B cell (primary cell): ENCODE data around the gene SERGEF. TPM values are rescaled to one million over a fixed set of nuclear protein-coding genes. Genes with fewer than 3 reads are reported as not detected.

Experiments used
- ATAC-seq: fragments of 200-7000 bp; cut with Tn5 transposase; one replicate; pipeline ENCODE4 v1.10.0; 2021; ENCODE audit warnings: low read depth, mild to moderate bottlenecking, moderate number of reproducible peaks, moderate library complexity
- CTCF ChIA-PET: fragments of 350-600 bp; sonication (Branson Sonifier 250); formaldehyde crosslinking; loops from one replicate; lab custom pipeline; 2021; ENCODE audit warnings: antibody characterized with exemption, inconsistent platforms; lab: Charles Lee
- POLR2A ChIA-PET: fragments of 350-600 bp; sonication (Branson Sonifier 250); formaldehyde crosslinking; loops from one replicate; lab custom pipeline; 2021; ENCODE audit warnings: antibody characterized with exemption; lab: Charles Lee
- DNase-seq: peaks from one replicate; pipeline ENCODE4 v3.0.0; 2013
- H2AFZ ChIP-seq: 2 replicates; pipeline ENCODE4 v1.6.1; 2012; ENCODE audit warnings: mild to moderate bottlenecking, low read depth, low read length; ENCODE audit not compliant: insufficient read depth, poor library complexity, severe bottlenecking
- H3K27ac ChIP-seq, 2 donors: 1 replicate in 1 of 2; 2 replicates in 1 of 2; pipeline ENCODE4 v1.5.1; 2012 to 2013; ENCODE audit warnings: low read length in 2 of 2, mild to moderate bottlenecking in 2 of 2, moderate library complexity in 1 of 2
- H3K27me3 ChIP-seq, 4 experiments: fragments of 200-600 bp in 1 of 4; sonication (generic) in 1 of 4; replicated peaks in 1 of 4; 1 replicate in 2 of 4; 2 replicates in 2 of 4; pipeline versions ENCODE4 v1.6.1 to v1.7.0; 2013 to 2016; ENCODE audit warnings: low read length in 3 of 4, mild to moderate bottlenecking in 2 of 4, mixed read lengths in 1 of 4, moderate library complexity in 1 of 4; ENCODE audit not compliant: insufficient read depth in 4 of 4, control insufficient read depth in 3 of 4; ENCODE audit errors: control extremely low read depth in 1 of 4
- H3K36me3 ChIP-seq, 2 experiments: replicated peaks in 1 of 2; 1 replicate in 1 of 2; 2 replicates in 1 of 2; pipeline versions ENCODE4 v1.6.1 to v1.7.1; 2013; ENCODE audit warnings: low read length in 1 of 2; ENCODE audit not compliant: insufficient read depth in 2 of 2, control insufficient read depth in 1 of 2; ENCODE audit errors: control extremely low read depth in 1 of 2, extremely low read depth in 1 of 2
- H3K4me1 ChIP-seq, 2 donors: fragments of 200-600 bp in 1 of 2; sonication (generic) in 1 of 2; 1 replicate in 1 of 2; 2 replicates in 1 of 2; pipeline versions ENCODE4 v1.5.1 to v1.6.1; 2013 to 2017; ENCODE audit warnings: low read length in 2 of 2; ENCODE audit not compliant: control insufficient read depth in 2 of 2, insufficient read depth in 2 of 2
- H3K4me2 ChIP-seq: replicated peaks from 2 replicates; pipeline ENCODE3; 2012; ENCODE audit warnings: mild to moderate bottlenecking, low read depth, low read length; ENCODE audit not compliant: poor library complexity, severe bottlenecking
- H3K4me3 ChIP-seq, 5 experiments: fragments of 200-600 bp in 1 of 5; sonication (generic) in 1 of 5; 1 replicate in 3 of 5; 2 replicates in 2 of 5; pipeline versions ENCODE4 v1.5.1 to v1.7.0; 2011 to 2016; ENCODE audit warnings: low read length in 4 of 5, mild to moderate bottlenecking in 4 of 5, low read depth in 2 of 5, control low read depth in 1 of 5, moderate library complexity in 1 of 5; ENCODE audit not compliant: insufficient read depth in 1 of 5; ENCODE audit errors: control extremely low read depth in 1 of 5, extremely low read depth in 1 of 5
- H3K79me2 ChIP-seq: fragments of 200-600 bp; sonication (generic); one replicate; pipeline ENCODE4 v1.6.0; 2016; ENCODE audit warnings: low read length; ENCODE audit not compliant: control insufficient read depth, insufficient read depth
- H3K9ac ChIP-seq: fragments of 200-600 bp; sonication (generic); 2 replicates; pipeline ENCODE4 v1.6.1; 2017; ENCODE audit warnings: mild to moderate bottlenecking, low read length, moderate library complexity
- H3K9me3 ChIP-seq, 3 donors: one replicate each; pipeline versions ENCODE4 v1.6.1 to v1.7.1; 2013; ENCODE audit warnings: low read length in 2 of 3; ENCODE audit not compliant: control insufficient read depth in 2 of 3, insufficient read depth in 1 of 3; ENCODE audit errors: control extremely low read depth in 1 of 3
- H4K20me1 ChIP-seq: 2 replicates; pipeline ENCODE4 v1.6.0; 2012; ENCODE audit warnings: mild to moderate bottlenecking, low read length; ENCODE audit not compliant: insufficient read depth, control insufficient read depth, poor library complexity, severe bottlenecking
- H3K27ac Mint-ChIP-seq: one replicate; pipeline ENCODE4 v1.8.0; 2021; ENCODE audit warnings: mixed read lengths
- H3K27me3 Mint-ChIP-seq: one replicate; pipeline ENCODE4 v1.8.0; 2021; ENCODE audit warnings: mixed read lengths
- H3K4me1 Mint-ChIP-seq: one replicate; pipeline ENCODE4 v1.8.0; 2021; ENCODE audit warnings: mixed read lengths
- H3K4me3 Mint-ChIP-seq: one replicate; pipeline ENCODE4 v1.8.0; 2021; ENCODE audit warnings: mixed read lengths
- H3K9me3 Mint-ChIP-seq: one replicate; pipeline ENCODE4 v1.8.0; 2022; ENCODE audit warnings: mixed read lengths; ENCODE audit not compliant: insufficient read depth
- CTCF ChIP-seq: fragments of 200-600 bp; IDR thresholded peaks from one replicate; pipeline ENCODE4 v1.8.0; 2022; ENCODE audit warnings: antibody characterized with exemption, mild to moderate bottlenecking
- EZH2 ChIP-seq: IDR thresholded peaks from 2 replicates; pipeline ENCODE4 v1.6.1; 2012; ENCODE audit warnings: borderline replicate concordance, low read depth, mild to moderate bottlenecking, moderate library complexity, low read length; ENCODE audit not compliant: insufficient read depth, poor library complexity, severe bottlenecking
- WGBS: methylation state at CpG from one replicate; pipeline ENCODE4 v1.1.5; 2013; ENCODE audit warnings: missing lambda C conversion rate; ENCODE audit not compliant: insufficient coverage; 5-methylcytosine and 5-hydroxymethylcytosine counted together
- intact Hi-C: fragments of 100-400 bp; cut with micrococcal nuclease; formaldehyde crosslinking; loops from one replicate; pipeline ENCODE4 v1.10.0; 2022
- polyA plus RNA-seq: library from polyadenylated mRNA; depleted of rRNA; stranded (reverse); fragments of >200 nt; gene quantifications from 2 replicates; pipeline ENCODE4 v1.2.3, GENCODE V29; 2012
- total RNA-seq, 2 donors: library from RNA; stranded (reverse); fragments of 120-200 nt in 1 of 2; gene quantifications; 1 replicate in 1 of 2; 2 replicates in 1 of 2; pipeline versions ENCODE4 v1.2.3 to v1.2.4, GENCODE V29; 2013 to 2022

The SERGEF gene
- total and polyA plus RNA-seq, 2 donors (not counting 1 experiment from before 2014, with no cell fraction given), result 24.2 to 54.3 TPM

GRCh38 chr11:17851697-17852096 is 161.2 kb downstream of the SERGEF start:
- DNase-seq (no peak), ATAC-seq (no peak)
- Mint-ChIP-seq H3K4me3 (no peak overlapping the region), H3K27me3 (no peaks in the 10 kb centered on the region), H3K4me1 (no peaks in the 10 kb centered on the region), H3K9me3 (no peaks in the 10 kb centered on the region), H3K27ac (no peak overlapping the region)
- no peak overlapping the region for H3K9ac ChIP-seq
- no peak overlapping the region for H3K4me3 ChIP-seq
- H3K4me2 ChIP-seq, result no peak overlapping the region
- no peaks in the 10 kb centered on the region for H3K79me2 ChIP-seq
- TF ChIP-seq EZH2 (no peak), CTCF (no peak)
- H3K27me3 ChIP-seq, result no peaks in the 10 kb centered on the region
- POLR2A ChIA-PET, result no interaction called here
- no CpG with 5 or more reads among the region's 1 CpG for WGBS
- H2AFZ ChIP-seq, result no peak overlapping the region
- H3K27ac ChIP-seq, result no peak overlapping the region
- intact Hi-C loops, result no loop called here
- no peaks in the 10 kb centered on the region for H3K4me1 ChIP-seq
- CTCF ChIA-PET, result no interaction called here
- peaks cover 0 to 6% of the 10 kb centered on the region in 2 experiments for H3K36me3 ChIP-seq
- no peaks in the 10 kb centered on the region for H4K20me1 ChIP-seq
- no peaks in the 10 kb centered on the region for H3K9me3 ChIP-seq

DNA sequence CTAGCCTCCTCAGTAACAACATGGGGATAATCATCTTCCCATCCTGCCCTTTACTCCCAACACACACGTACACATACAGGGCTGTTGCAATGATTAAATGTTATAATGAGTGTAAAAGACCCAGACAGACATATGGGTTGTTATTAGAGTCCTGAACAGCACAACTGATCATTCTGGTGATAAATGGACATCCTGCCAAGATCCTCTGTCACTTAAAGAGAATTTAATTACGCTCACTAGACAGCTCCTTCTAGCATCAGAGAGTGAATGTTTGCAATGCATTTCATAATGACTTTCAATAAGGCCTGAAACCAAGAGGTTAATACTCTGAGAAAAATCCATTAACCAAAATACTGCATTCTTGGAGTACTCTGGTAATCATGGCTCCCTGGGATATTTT is 162.5 kb downstream of the SERGEF start:
- no CpG with 5 or more reads among the region's 2 CpGs for WGBS
- Histone ChIP-seq H3K27ac (no peak overlapping the region), H3K9ac (no peak overlapping the region), H3K27me3 (no peaks in the 10 kb centered on the region), H2AFZ (no peak overlapping the region), H4K20me1 (no peaks in the 10 kb centered on the region), H3K4me3 (no peak overlapping the region), H3K9me3 (no peaks in the 10 kb centered on the region), H3K36me3 (peaks cover 0 to 10% of the 10 kb centered on the region in 2 experiments), H3K4me2 (no peak overlapping the region), H3K79me2 (no peaks in the 10 kb centered on the region), H3K4me1 (no peaks in the 10 kb centered on the region)
- Mint-ChIP-seq H3K27me3 (no peaks in the 10 kb centered on the region), H3K9me3 (no peaks in the 10 kb centered on the region), H3K4me3 (no peak overlapping the region), H3K4me1 (no peaks in the 10 kb centered on the region), H3K27ac (no peak overlapping the region)
- CTCF ChIA-PET, result no interaction called here
- DNase-seq (no peak), ATAC-seq (no peak)
- intact Hi-C loops, result no loop called here
- POLR2A ChIA-PET, result no interaction called here
- no peak for TF ChIP-seq CTCF
- no peak for TF ChIP-seq EZH2
